ENCODE results near the gene CITED2.

CITED2 gene

DNA sequence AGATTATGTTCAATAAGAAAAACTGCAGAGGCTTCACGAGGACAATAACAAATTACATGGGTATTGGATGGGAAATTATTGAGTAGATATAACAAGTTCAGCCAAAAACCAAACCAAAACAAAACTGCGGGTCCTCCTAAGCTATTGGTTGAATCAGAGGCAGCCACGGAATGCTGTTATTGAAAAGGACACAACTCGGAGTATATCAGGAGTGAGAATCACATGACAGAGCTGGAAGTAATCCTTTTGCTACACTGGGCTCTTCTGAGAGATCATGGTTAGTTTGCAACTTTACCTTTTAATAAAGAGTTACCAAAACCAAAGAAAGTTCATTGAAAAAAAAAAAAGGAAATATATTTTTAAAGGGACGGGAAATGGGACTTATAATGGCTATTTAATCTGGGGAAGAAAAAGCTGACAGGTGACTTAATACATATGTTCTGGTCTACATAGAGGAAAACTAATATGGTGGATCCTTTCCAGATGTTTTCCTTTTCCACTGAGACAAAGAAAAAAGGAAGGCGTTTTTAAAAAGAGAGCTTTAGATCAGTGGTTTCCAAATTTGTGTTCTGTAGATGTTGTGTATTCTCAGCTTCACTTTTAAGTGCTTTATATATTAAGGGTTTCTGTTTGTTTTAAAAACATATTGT, 6.9 kb upstream of the CITED2 start:
- DNase-seq, result no peak

DNA sequence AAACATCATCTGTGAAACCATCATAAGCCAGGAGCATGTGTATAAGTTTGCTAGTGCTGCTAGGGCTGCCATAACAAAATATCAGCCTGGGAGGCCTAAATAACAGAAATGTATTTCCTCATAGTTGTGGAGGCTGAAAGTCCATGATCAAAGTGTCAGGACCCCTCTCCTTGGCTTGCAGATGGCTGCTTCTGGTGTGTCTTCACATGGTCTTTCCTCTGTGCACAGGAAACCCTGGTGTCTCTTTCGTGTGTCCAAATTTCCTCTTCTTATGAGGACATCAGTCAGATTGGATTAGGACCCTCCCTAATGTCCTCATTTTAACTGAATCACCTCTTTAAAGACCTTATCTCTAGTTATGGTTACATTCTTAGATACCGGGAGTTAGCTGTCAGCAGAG, 6.2 kb upstream of the CITED2 start:
- no peak for DNase-seq

DNA sequence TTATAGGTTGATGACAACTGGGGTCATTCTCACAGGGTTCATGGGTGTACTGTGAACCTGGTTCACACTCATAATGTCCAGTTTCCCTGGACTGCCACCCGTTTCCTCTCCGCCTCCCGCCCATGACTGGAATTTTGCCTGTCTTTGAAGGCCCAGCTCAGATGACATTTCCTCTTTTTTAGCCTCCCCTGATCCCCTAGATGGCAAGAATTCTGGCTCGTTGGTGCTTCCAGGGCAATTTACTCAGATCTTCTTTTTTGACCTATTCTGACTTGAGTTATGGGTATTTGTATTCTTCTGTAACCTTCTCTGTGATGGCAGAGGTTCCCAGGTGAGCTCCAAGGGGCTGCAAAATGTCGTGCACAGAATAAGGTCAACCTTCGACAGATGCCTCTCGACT, 5.7 kb upstream of the CITED2 start:
- DNase-seq, result no peak

DNA sequence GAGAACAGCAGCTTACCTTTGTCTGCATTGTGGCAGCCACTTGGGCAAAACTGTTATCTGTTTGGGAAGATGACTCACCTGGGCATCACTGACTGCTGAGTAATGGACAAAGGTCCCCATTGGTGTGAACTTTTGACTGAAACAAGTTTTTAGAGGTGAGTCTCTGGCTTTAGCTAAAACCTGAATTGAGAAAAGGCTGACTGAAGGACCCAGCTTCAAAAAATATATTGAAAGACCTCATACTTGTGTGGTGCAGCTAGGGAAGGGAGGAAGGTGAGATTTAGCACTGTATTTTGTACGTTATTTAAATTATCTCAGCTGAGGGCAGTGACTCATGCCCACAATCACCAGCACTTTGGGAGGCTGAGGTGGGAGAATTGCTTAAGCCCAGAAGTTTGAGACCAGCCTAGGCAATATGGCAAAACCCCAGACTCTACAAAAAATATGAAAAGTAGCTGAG, 4.5 kb upstream of the CITED2 start:
- no peak for DNase-seq

DNA sequence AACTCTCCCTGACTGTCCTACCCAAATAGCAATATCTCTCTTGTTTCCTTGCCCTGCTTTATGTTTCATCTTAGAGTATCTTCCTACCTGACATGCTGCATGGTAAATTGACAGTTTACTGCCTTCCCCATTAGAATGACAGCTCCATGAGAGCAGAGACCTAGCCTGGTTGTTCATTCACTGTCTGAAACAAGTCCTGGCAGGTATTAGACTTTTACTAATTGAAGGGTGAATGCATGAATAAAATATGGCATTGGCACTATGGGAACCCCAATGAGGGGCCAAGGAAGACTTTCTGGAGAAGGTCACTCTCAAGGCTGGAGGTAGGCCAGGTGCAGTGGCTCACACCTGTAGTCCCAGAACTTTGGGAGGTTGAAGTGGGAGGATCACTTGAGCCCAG, 3.8 kb upstream of the CITED2 start:
- DNase-seq, result no peak

DNA sequence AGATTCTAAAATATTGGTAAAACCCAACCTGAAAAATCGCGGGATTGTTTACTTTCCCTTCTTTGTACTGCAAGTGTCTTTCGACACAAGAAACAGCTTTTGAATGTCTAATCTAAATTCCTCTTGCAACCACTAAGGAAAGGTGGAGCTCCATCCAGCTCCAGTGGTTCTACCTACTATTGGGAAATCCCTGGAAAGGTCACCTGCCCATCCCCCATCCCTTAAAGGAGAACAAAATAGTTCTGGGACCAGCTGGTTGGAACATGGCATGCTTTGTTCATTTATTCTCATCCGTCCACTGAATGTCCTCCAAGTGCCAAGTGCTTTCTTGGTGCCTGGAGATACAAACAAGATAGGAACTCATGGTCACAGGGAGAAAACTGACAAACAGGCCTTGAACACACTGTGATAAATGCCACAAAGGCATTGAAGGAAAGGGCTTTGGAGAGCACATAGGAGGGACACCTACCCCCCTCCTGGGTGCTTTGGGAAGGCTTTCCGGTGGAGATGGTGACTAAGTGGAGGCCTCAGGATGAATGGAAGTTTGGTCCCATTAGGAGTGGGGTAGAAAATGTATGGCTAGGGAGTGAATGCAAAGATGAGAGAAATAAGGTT, 2.3 kb upstream of the CITED2 start:
- no peak for DNase-seq

DNA sequence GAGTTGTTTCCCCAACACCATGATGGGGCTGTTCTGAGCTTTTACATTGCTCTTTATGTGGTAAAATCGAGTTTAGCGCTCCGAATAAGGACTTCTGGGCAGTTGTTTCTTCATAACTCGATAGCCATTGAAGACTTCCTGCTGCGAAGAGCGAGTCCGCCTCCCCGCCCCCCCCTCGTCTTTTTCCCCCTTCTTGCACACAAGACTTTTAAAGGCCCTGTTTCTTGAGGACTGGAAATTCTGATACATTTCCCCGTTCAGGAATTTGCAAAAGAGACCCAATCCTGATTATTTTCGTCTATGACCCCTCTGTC, 1.5 kb upstream of the CITED2 start:
- no peak for DNase-seq

DNA sequence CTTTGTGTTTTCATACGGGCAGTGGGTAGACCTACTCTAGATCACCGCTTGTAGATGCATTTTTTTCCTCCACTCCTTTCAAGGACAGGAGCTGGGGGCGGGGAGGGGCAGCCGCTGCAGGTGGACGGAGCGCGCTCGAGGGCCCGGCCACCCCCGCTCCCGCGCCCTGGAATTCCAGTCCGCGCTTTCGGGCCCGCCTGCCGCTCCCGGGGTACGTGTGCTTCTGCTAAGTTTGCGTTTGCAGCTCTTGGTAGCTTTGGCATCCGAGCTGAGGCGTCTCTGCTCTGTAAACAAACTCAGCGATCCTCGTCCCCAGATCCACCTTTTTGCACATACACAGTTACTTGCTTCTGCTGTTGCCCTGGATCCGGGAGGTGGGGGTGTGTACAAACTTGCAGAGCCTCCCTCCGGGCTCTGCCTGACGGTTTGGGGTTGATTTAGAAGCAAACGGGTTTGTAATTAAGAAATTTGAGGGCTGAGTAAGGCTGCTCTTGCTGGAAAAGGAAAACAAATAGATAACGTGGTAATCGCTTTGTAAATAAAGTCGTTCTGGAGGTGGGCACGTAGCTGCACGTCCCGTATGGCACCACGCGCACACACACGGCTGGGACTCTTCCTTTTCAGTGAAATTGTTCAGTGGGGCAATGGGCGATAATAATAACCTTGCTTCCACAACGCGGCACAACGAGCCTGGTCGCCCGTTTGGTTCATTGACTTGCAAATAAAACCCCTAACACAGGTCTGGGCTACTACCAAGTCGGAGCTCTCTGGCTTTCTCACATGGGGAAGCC, 973 bp upstream of the CITED2 start:
- DNase-seq, result peak; percentile 96

DNA sequence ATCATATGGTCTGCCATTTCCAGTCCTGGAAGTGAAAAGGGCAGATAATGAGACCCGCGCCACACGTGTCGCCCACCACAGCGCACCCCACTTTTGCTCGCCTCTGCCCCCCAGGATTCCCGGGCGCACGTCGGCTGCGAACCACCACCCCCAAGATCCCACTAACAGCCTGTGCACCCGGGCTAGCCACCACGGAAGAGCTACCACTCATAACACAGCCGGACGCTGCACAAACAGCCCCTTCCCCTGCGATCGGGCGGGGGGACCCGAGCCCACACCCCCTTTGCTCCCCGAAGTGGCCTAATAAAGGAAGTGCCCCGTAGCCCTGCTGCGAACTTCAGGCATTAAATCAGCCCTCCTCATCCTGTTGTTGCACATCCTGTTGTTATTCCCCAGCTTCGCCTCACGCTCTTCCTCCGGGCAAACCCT, 506 bp downstream of the CITED2 start:
- DNase-seq, result no peak

DNA sequence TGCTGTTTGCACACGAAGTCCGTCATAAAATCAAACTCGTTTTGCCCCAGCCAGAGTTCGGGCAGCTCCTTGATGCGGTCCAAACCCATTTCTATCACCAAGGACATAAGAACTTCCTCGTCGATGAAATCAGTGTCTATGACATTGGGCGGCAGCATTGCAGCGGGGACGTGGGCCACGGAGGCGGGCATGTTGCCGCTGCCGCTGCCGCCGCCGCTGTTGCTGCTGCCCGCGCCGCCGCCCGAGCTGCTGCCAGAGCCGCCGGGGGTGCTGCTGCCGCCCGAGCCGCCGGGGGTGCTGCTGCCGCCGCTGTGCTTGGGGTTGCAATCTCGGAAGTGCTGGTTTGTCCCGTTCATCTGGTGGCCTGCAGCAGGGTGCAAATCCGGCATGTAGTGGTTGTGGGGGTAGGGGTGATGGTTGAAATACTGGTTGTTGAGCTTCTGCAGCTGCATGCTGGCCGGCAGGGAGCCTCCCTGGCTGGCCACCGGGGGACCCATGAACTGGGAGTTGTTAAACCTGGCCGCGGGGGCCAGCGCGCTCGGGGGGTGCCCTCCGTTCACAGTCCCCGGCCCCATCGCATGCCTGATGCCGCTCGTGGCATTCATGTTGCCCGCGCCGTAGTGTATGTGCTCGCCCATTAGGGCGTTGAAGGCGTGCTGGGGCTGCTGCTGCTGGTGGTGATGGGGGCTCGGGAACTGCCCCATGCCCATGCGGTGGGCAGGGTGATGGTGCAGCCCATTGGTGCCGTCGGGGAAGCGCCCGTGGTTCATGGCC, 1.1 kb downstream of the CITED2 start:
- peak; percentile 72 for DNase-seq

DNA sequence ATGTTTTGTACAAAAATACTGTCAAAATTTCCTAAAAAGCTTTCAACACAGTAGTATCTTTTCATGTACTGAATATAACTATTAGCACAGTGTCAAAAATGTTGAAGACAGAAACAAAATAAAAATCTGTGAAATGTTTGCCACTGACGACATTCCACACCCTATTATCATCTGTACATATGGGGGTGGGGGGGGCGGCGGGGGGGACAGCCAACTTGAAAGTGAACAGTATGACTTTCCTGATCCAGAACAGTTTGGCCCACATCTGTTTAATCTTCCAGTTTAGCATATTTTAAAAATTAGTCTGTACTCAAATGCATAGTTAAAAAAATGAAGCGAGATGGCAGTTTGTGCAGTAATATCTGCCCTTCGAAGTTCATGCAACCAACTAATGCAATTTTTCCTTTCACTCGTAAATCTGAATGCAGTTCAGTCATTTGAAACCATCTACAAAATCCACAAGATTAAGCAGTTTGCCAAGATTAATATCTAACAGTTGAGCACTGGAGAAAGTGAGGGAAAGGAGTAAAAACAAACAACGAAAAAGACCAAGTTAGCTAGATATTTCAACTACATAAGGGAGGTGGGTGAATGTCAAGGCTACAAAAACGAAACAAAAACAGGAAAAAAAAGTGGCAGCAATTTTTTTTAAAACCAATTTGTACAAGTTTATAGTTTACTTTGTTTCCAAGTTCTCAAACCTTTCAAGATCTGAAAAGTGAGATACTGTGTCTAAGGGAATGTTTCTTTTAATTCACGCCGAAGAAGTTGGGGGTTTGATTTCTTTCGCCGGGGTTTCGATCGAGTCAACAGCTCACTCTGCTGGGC, 1.9 kb downstream of the CITED2 start:
- DNase-seq, result peak; percentile 33

DNA sequence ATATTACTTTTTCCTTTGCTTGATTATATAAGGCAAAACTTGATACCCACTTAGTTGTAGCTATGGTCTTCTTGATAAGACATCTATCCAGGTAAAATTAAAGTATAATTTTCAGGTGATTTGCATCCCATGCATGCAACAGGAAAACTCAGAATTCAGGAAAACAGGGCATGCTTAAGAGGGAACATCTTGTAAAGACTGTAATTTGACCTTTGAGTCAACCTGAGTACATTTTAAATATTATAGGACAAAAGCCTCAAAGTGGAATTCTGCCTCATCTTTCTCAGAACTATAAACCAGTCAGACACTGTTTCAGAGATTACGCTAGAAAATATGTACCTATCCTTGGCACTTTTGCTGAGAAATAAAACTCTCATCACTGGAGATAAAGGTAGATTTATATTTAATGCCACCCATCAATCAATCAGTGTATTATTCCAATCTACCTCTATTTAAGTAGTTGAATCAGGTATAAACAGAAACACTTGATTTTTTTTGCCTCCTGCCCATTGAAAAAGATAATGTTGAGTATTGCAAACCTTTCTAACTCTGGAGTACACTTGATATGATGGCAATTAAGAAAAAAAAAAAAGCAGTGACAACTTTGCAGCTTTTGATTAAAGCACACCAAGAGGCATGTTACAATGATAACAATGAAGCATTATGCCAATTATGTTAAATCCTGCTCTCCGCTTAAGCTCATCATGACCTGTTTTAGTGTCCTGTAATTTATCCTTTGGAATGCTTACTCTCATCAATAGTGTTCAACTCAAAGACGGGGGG, 2.8 kb downstream of the CITED2 start:
- DNase-seq, result peak; percentile 48

DNA sequence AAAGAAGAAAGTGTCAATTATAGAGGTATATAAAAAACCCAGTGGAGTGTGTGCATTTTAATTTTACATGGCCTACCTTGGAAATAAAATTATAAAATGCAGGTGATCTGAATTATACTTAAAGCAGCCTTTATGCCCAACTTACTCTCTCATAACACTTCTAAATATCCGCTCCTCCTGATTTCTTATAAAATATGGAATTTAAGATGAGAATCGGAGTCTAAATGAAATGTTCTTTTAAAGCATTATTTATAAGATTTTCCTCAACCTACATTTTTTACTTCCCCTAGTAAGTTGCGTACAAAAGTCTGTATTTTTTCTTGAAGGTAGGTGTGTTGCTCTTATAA, 3.5 kb downstream of the CITED2 start:
- DNase-seq, result no peak

DNA sequence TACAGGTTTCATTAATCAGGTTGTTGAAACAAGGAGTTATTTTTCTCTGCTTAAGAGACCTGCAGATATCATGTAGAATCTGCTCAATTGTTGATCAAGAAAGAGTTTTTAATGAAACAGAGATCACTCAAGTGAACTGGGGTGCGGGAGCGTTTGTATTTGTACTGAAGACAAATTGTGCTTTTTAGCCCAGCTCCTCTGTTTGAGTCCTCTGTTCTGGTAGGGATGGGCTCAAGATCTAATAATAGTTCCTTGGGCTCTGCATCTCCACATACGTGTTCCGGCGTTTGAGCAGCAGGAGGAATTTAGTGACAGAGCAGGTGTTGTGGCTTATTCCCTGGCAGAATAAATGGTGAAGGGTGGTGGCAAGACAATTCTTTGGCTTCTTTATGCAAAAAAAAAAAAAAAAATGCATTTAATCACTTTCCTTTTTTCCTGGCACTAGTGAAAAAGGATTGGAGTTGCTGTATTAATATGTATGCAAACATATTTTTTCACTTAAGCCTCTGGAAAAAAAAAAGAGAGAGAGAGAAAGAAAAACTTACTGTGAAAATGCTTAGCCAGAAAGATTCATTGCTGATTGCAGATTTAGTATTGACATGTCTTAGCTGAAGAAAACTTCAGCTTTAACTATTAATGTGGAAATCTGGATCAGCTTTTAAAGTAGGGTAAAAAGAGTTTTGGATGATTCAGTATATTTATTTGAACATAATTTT, 4.0 kb downstream of the CITED2 start:
- DNase-seq, result peak; percentile 35

DNA sequence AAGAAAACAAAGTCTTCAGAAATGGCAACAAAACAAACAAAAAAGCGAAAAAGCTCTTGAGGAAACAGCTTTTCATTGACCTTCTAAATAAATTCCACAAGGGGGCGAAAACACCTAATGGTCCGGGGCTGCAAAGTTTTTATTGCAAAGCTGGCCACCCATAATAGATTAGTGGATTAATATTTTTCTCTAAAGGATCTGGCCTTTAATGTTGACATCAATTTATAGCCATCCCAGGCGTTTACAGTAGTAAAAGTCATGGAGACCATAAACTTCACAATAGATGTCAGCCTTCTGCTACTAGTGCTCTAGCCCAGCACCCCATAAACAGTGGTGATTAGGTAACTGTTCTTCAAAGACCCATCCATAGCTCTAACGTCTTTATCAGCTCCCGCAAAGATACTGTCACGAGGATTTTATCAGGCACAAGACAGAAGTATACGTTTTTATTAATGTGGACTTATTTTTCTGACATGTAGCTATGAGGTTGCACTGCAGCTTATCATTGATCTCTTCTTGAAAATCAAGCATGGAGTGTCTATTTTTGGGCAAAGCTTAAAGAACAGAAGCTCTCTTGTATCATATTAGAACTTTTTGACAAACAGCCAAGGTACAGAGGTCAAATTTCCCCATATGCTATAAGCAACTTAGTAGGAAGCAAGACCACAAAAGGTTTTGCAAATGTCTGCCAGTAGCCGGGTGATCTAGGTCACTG, 4.7 kb downstream of the CITED2 start:
- DNase-seq, result peak; percentile 68

DNA sequence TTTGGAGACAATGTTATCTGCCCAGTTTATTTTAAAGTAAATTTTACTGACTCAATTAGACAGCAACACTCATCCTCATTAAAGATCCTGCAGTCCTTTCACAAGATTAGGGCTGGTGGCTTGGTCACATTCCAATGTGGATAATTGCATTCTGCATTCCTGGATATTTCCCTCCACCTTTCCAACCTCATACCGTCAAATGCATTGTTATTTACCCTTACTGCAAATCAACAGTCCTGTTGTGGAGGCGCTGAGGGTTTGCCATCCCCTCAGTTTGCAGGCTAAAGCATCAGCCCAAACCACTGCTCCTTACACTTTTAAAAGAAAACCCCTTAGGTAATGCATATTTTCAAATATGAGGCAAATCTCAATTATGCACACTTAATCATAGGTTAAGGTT, 5.4 kb downstream of the CITED2 start:
- peak; percentile 23 for DNase-seq

DNA sequence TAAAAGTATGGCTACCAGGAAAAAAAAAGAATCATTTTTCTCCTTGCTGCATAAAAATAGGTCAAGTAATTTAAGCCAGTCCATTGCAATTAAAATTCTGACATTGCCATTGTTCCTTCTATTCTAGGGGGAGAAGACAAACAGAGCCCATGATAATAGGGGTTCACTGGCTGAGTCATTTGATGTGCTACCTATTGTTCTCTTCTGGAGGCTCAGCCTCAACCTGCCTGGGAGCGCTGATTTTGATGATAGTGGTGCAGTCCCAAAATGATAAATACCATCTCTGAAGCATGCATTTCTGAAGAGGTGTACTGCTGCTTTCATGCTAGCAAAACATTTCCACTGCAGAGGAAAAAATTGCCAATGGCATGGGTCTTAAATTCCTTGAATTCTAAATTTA, 5.8 kb downstream of the CITED2 start:
- no peak for DNase-seq

DNA sequence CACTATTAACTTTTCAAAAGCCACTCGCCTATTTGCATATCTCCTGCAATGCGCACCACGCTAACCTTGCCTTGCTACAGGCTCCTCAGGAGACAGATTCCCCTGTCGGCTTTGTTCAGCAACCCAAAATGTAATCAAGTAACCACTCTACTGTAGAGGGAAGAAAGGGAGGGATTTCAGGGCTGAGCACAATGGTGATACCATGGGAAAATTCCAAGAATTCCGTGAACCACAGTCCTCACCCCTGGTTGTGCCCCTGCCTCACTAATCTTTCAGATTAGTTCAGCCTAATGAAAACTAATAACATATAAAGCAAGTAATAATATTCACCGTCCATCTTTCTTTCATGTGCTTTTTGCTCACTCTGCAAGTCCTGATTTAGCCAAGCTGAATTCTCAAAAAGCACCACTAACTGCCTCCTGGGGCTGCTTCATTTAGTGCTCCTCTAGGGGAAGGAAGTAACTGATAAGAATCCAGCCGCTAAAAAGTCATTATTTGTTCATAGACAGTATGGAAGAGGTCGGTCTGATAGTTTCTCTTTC, 6.6 kb downstream of the CITED2 start:
- no peak for DNase-seq

DNA sequence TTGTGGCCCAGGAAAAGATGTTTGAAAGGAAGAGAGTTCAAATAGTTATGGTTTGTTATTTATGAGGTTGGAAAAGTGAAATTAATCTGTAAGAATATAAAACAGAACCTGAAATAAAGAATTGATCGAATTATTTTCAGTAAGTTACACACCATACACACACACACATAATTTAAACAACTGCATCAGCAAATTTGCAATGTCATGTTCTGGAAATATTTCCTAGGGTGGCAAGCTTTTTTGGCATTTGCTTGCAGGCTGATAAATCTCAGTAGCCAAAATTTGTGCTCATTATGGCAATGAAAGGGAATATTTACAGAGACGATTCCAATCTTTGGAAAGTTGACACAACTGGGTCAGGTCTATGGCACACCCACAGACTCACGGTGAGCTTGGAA, 9.5 kb downstream of the CITED2 start:
- DNase-seq, result no peak

DNA sequence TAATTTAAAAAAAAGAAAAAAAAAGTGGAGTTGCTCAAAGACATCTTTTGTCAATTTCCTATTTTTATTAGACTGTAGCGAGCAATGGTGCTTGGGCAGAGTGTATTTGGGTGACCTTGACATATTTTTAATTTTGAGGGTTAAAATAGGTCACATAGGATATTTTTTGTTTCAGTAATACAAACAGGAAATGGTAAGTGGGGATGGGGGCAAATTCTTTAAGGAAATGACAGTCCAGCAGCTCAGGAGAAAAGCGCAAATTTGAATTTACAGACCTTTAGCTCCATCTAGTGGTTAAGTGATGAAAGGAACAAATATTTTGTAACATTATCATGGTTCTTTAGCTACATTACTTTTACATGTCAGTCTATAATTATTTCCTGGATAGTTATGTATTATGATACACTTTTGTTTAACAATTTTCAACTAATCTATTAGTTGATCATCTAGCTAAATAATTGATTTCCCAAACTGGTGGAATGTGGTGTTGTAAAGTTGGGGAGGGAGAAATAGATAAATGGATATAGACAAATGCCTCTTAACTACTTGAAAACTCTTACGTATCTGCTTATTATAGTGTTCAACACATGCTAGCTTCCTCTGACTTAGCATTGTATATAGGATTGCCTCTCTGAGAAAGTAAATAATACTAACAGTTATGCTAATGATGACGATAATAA, 10.0 kb downstream of the CITED2 start:
- peak; percentile 63 for DNase-seq
